ENCODE data around the gene POMT2.

POMT2 gene

DNA sequence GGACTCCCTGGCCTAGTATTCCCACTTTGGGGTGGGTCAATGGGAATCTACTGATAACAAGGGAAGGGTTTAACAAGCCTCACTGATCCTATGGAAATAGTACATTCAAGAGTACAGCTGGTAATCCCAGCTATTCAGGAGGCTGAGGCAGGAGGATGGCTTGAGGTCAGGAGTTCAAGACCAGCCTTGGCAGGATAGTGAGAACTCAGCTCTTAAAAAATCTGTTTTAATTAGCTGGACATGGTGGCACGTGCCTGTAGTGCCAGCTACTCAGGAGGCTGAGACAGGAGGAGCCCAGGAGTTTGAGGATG lies 4.5 kb downstream of the POMT2 start:
- Histone ChIP-seq H3K4me1 (ENCODE audit: insufficient read depth, low read length, severe bottlenecking) (peaks cover 12% of the 10 kb centered on the region), H3K27me3 (ENCODE audit: insufficient read depth, low read length) (no peaks in the 10 kb centered on the region), H3K27ac (ENCODE audit: low read depth, low read length, poor library complexity, severe bottlenecking) (no peak overlapping the region), H4K20me1 (ENCODE audit: insufficient read depth, low read length) (no peaks in the 10 kb centered on the region), H3K9me3 (ENCODE audit: low read length) (no peaks in the 10 kb centered on the region), H3F3A (ENCODE audit: insufficient read depth, low read length) (no peaks in the 10 kb centered on the region), H2AFZ (ENCODE audit: low read length) (no peak overlapping the region), H3K4me2 (ENCODE audit: low read length) (no peak overlapping the region), H3K36me3 (ENCODE audit: insufficient read depth, low read length) (no peaks in the 10 kb centered on the region), H3K4me3 (ENCODE audit: low read depth, low read length, poor library complexity, severe bottlenecking) (no peak overlapping the region), H3K9ac (ENCODE audit: low read length) (no peak overlapping the region), H3K9me2 (ENCODE audit: low read depth, low read length) (no peaks in the 10 kb centered on the region), H3K79me2 (ENCODE audit: insufficient read depth, low read length) (no peaks in the 10 kb centered on the region)
- TF ChIP-seq, protein P1, sequence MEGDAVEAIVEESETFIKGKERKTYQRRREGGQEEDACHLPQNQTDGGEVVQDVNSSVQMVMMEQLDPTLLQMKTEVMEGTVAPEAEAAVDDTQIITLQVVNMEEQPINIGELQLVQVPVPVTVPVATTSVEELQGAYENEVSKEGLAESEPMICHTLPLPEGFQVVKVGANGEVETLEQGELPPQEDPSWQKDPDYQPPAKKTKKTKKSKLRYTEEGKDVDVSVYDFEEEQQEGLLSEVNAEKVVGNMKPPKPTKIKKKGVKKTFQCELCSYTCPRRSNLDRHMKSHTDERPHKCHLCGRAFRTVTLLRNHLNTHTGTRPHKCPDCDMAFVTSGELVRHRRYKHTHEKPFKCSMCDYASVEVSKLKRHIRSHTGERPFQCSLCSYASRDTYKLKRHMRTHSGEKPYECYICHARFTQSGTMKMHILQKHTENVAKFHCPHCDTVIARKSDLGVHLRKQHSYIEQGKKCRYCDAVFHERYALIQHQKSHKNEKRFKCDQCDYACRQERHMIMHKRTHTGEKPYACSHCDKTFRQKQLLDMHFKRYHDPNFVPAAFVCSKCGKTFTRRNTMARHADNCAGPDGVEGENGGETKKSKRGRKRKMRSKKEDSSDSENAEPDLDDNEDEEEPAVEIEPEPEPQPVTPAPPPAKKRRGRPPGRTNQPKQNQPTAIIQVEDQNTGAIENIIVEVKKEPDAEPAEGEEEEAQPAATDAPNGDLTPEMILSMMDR (IDR thresholded peaks at IDR 0.05; ENCODE audit: low read length), result no peak
- TF ChIP-seq EZH2 (IDR thresholded peaks at IDR 0.05; ENCODE audit: borderline replicate concordance, low read length), result no peak

DNA sequence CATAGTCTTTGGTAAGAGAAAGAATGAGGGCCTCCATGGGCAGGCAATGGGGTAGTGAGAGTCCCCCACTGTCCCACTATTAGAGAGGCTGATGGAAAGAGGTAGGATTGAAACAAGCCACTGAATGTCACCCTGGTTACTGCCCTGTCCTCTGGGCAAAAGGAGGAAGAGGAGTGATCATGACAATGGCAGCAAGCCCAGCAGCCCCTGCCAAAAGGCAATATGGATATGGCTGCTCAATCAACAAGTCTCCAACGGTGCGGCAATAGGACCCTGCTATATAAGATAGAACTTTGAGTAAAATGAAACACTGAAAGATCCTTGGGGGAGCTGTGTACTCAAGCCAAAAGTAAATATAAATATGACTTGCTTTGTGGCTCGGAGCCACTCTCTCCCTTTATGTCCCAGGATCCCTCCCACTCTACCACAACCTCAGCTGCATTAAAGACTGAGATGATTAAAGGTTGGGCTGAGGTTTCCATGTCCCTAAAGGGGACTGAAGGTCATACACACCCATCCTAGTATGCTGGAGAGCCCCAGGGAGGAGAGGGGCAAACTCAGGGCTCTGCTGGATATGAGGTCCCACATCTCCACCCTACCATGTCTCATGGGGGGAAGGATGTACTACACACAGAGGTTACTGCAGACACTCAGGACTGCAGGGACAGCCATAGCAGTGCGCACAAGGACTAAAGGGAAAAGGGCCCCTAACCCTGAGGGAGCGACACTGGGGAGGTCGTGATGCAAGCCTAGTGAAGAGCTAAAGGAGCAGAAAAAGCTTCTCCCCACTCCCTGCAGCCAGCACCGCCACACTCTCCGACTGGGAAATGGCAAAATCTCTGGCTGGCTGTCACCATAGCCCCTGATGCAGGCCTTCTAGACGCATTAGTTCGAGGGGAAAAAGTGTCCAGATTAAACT lies 5.9 kb downstream of the POMT2 start:
- Histone ChIP-seq H3K4me2 (ENCODE audit: low read length) (no peak overlapping the region), H3K27ac (ENCODE audit: low read depth, low read length, poor library complexity, severe bottlenecking) (no peak overlapping the region), H3K9ac (ENCODE audit: low read length) (no peak overlapping the region)

DNA sequence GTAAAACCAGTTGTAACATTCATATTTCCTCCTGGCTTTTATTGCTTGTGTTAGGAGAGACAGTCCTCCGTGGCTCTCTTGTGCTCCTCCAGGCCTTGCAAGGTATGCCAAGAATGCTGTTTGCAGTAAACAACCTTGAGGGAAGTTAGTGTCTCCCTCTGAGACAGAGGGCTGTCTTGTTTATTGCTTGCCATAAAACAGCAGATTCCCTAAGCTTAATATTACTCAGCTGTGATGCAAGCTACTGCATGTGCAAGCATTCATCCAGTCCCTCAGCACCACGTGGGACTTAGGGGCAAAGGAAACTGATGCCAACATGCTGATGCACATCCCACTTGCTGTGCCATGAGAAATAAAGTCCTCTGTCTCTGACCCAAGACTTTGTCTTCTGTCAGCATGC lies 6.6 kb downstream of the POMT2 start:
- no peaks in the 10 kb centered on the region for H3K9me2 ChIP-seq (ENCODE audit: low read depth, low read length)
- H3K4me3 ChIP-seq (ENCODE audit: low read depth, low read length, poor library complexity, severe bottlenecking), result no peak overlapping the region
- H3K4me1 ChIP-seq (ENCODE audit: insufficient read depth, low read length, severe bottlenecking), result peaks cover 4% of the 10 kb centered on the region
- no peak for TF ChIP-seq EZH2 (IDR thresholded peaks at IDR 0.05; ENCODE audit: borderline replicate concordance, low read length)
- TF ChIP-seq, protein P1 (IDR thresholded peaks at IDR 0.05; ENCODE audit: low read length), result no peak
- no peak overlapping the region for H2AFZ ChIP-seq (ENCODE audit: low read length)
- H3F3A ChIP-seq (ENCODE audit: insufficient read depth, low read length), result no peaks in the 10 kb centered on the region
- no peaks in the 10 kb centered on the region for H3K9me3 ChIP-seq (ENCODE audit: low read length)
- no peak overlapping the region for H3K27ac ChIP-seq (ENCODE audit: low read depth, low read length, poor library complexity, severe bottlenecking)
- no peaks in the 10 kb centered on the region for H3K36me3 ChIP-seq (ENCODE audit: insufficient read depth, low read length)
- no peaks in the 10 kb centered on the region for H4K20me1 ChIP-seq (ENCODE audit: insufficient read depth, low read length)
- H3K9ac ChIP-seq (ENCODE audit: low read length), result no peak overlapping the region
- H3K4me2 ChIP-seq (ENCODE audit: low read length), result no peak overlapping the region
- no peaks in the 10 kb centered on the region for H3K27me3 ChIP-seq (ENCODE audit: insufficient read depth, low read length)
- H3K79me2 ChIP-seq (ENCODE audit: insufficient read depth, low read length), result no peaks in the 10 kb centered on the region

More for the DNA sequence above, 5.9 kb downstream of the POMT2 start:
- Histone ChIP-seq H3F3A (ENCODE audit: insufficient read depth, low read length) (no peaks in the 10 kb centered on the region), H3K79me2 (ENCODE audit: insufficient read depth, low read length) (no peaks in the 10 kb centered on the region), H4K20me1 (ENCODE audit: insufficient read depth, low read length) (no peaks in the 10 kb centered on the region), H3K9me3 (ENCODE audit: low read length) (no peaks in the 10 kb centered on the region), H3K4me1 (ENCODE audit: insufficient read depth, low read length, severe bottlenecking) (peaks cover 8% of the 10 kb centered on the region), H3K4me3 (ENCODE audit: low read depth, low read length, poor library complexity, severe bottlenecking) (no peak overlapping the region), H3K27me3 (ENCODE audit: insufficient read depth, low read length) (no peaks in the 10 kb centered on the region), H3K36me3 (ENCODE audit: insufficient read depth, low read length) (no peaks in the 10 kb centered on the region), H2AFZ (ENCODE audit: low read length) (no peak overlapping the region), H3K9me2 (ENCODE audit: low read depth, low read length) (no peaks in the 10 kb centered on the region)
- TF ChIP-seq EZH2 (IDR thresholded peaks at IDR 0.05; ENCODE audit: borderline replicate concordance, low read length), result no peak
- TF ChIP-seq, protein P1 (IDR thresholded peaks at IDR 0.05; ENCODE audit: low read length), result no peak
